HepG2 (cell line): ENCODE results near the gene ZNF618. TPM values are rescaled to one million over a fixed set of nuclear protein-coding genes. Genes with fewer than 3 reads are reported as not detected.

Source experiments
- ATAC-seq: fragments of 200-7000 bp; cut with Tn5 transposase; 3 replicates; pipeline ENCODE4 v1.9.1; 2020; ENCODE audit warnings: mild to moderate bottlenecking, moderate library complexity
- BruUV-seq: library from RNA; stranded (reverse); fragments of 400-500 nt; replicated peaks from 2 replicates; lab custom pipeline; 2021; lab: Mats Ljungman, UMichigan
- CTCF ChIA-PET: fragments of 300-600 bp; formaldehyde crosslinking; extraction: SDS; loops from one replicate; lab custom pipeline; 2021; ENCODE audit warnings: low total read pairs, inconsistent platforms, low intra/inter-chr PET ratio; lab: Yijun Ruan, JAX
- POLR2A ChIA-PET: fragments of 350-600 bp; sonication (Branson Sonifier 250); formaldehyde crosslinking; loops from one replicate; lab custom pipeline; 2020; ENCODE audit warnings: antibody characterized with exemption, inconsistent platforms; lab: Yijun Ruan, JAX
- DNase-seq: peaks from one replicate; pipeline ENCODE4 v3.0.0-alpha.2; 2015; ENCODE audit warnings: low spot score
- FAIRE-seq: peaks from 3 replicates; lab custom pipeline; 2011; peaks lifted over from hg19 to GRCh38; lab: Jason Lieb, UNC
- H2AFZ ChIP-seq: one replicate; pipeline ENCODE4 v1.6.1; 2011; ENCODE audit warnings: low read length, inconsistent platforms
- H3K27ac ChIP-seq: fragments of 300-600 bp; 3 replicates; pipeline ENCODE4 v1.8.0; 2011; ENCODE audit warnings: mixed run types, mild to moderate bottlenecking, mixed read lengths, low read length, inconsistent platforms; ENCODE audit not compliant: insufficient read depth; ENCODE audit errors: extremely low read length
- H3K27me3 ChIP-seq, 2 experiments: fragments of 200-600 bp in 1 of 2; 2 replicates in 1 of 2; 3 replicates in 1 of 2; pipeline versions ENCODE4 v1.6.0 to v1.8.0; 2011; ENCODE audit warnings: low read length in 2 of 2, mild to moderate bottlenecking in 2 of 2, moderate library complexity in 2 of 2, inconsistent platforms in 1 of 2; ENCODE audit not compliant: insufficient read depth in 2 of 2, control insufficient read depth in 1 of 2
- H3K36me3 ChIP-seq, 2 experiments: fragments of 200-600 bp in 1 of 2; replicated peaks in 1 of 2; 2 replicates in 1 of 2; 3 replicates in 1 of 2; pipeline versions ENCODE4 v1.5.1 to v1.8.0; 2011; ENCODE audit warnings: low read length in 2 of 2, inconsistent platforms in 1 of 2; ENCODE audit not compliant: insufficient read depth in 2 of 2, control insufficient read depth in 1 of 2
- H3K4me1 ChIP-seq: 2 replicates; pipeline ENCODE4 v1.5.1; 2012; ENCODE audit warnings: low read length, inconsistent platforms; ENCODE audit not compliant: insufficient read depth
- H3K4me2 ChIP-seq: 2 replicates; pipeline ENCODE4 v1.6.0; 2011; ENCODE audit warnings: low read depth, low read length, inconsistent platforms
- H3K4me3 ChIP-seq, 3 experiments: fragments of 200-600 bp in 1 of 3; sonication (generic), shearing (Covaris generic) in 1 of 3; replicated peaks in 1 of 3; 2 replicates each; pipeline ENCODE4 v1.5.1; 2011 to 2016; ENCODE audit warnings: low read length in 3 of 3, inconsistent platforms in 2 of 3, low read depth in 2 of 3, mild to moderate bottlenecking in 2 of 3, control low read depth in 1 of 3, mixed read lengths in 1 of 3; ENCODE audit not compliant: insufficient read depth in 1 of 3
- H3K79me2 ChIP-seq: one replicate; pipeline ENCODE4 v1.6.1; 2011; ENCODE audit warnings: low read length, inconsistent platforms; ENCODE audit not compliant: insufficient read depth
- H3K9ac ChIP-seq: 2 replicates; pipeline ENCODE4 v1.6.0; 2011; ENCODE audit warnings: mild to moderate bottlenecking, low read depth, low read length, inconsistent platforms; ENCODE audit not compliant: insufficient read depth
- H3K9me3 ChIP-seq: 2 replicates; pipeline ENCODE4 v1.5.1; 2012; ENCODE audit warnings: mild to moderate bottlenecking, low read length
- H4K20me1 ChIP-seq: 2 replicates; pipeline ENCODE4 v1.6.0; 2011; ENCODE audit warnings: inconsistent platforms, mild to moderate bottlenecking, low read length, moderate library complexity; ENCODE audit not compliant: insufficient read depth
- ATF7-NPFF ChIP-seq: sonication (generic); formaldehyde crosslinking; IDR thresholded peaks from 2 replicates; pipeline ENCODE4 v1.8.1; 2023; ENCODE audit warnings: mild to moderate bottlenecking, low read depth, missing genetic modification reagents, moderate library complexity
- BORCS8-MEF2B ChIP-seq: sonication (generic); formaldehyde crosslinking; IDR thresholded peaks from 2 replicates; pipeline ENCODE4 v1.8.0; 2022; ENCODE audit warnings: mild to moderate bottlenecking, missing genetic modification reagents
- CC2D1A ChIP-seq: sonication (generic); formaldehyde crosslinking; IDR thresholded peaks from 2 replicates; pipeline ENCODE4 v1.8.1; 2023; ENCODE audit warnings: mild to moderate bottlenecking, missing genetic modification reagents
- CHCHD3 ChIP-seq: sonication (generic); formaldehyde crosslinking; IDR thresholded peaks from 2 replicates; pipeline ENCODE4 v1.8.0; 2022; ENCODE audit warnings: mild to moderate bottlenecking, missing genetic modification reagents, moderate library complexity
- FIP1L1 ChIP-seq: fragments of 200-400 bp; formaldehyde crosslinking; IDR thresholded peaks from 2 replicates; pipeline ENCODE4 v1.6.1; 2018; ENCODE audit warnings: low read depth, mild to moderate bottlenecking, low read length, moderate library complexity, borderline replicate concordance; ENCODE audit not compliant: insufficient read depth
- HOXD1 ChIP-seq: sonication (generic); formaldehyde crosslinking; IDR thresholded peaks from 2 replicates; pipeline ENCODE4 v1.5.0; 2020; ENCODE audit warnings: missing genetic modification reagents
- LCORL ChIP-seq, 2 experiments: fragments of 450-650 bp in 1 of 2; sonication (generic) in 1 of 2; formaldehyde crosslinking in 1 of 2; IDR thresholded peaks; 2 replicates each; pipeline versions ENCODE4 v1.5.0 to v1.6.1; 2017 to 2020; ENCODE audit warnings: antibody characterized with exemption in 1 of 2, missing genetic modification reagents in 1 of 2
- NAIF1 ChIP-seq: sonication (generic); formaldehyde crosslinking; IDR thresholded peaks from 2 replicates; pipeline ENCODE4 v1.5.0; 2020; ENCODE audit warnings: mild to moderate bottlenecking, missing genetic modification reagents, borderline replicate concordance
- NFE2L2 ChIP-seq: fragments of 150-350 bp; IDR thresholded peaks from 2 replicates; pipeline ENCODE4 v1.6.1; 2014; ENCODE audit warnings: low read length
- SKIL ChIP-seq: sonication (generic); formaldehyde crosslinking; IDR thresholded peaks from 2 replicates; pipeline ENCODE4 v1.8.0; 2022; ENCODE audit warnings: missing genetic modification reagents, mild to moderate bottlenecking, moderate library complexity, borderline replicate concordance
- TMF1 ChIP-seq: sonication (generic); formaldehyde crosslinking; IDR thresholded peaks from 2 replicates; pipeline ENCODE4 v1.8.1; 2022; ENCODE audit warnings: low read depth, missing genetic modification reagents
- ZBTB1 ChIP-seq: sonication (generic); formaldehyde crosslinking; IDR thresholded peaks from 2 replicates; pipeline ENCODE4 v1.4.0; 2020; ENCODE audit warnings: missing genetic modification reagents, borderline replicate concordance
- ZFP36L1 ChIP-seq: sonication (generic); formaldehyde crosslinking; IDR thresholded peaks from 2 replicates; pipeline ENCODE4 v1.8.0; 2022; ENCODE audit warnings: mild to moderate bottlenecking, missing genetic modification reagents, moderate library complexity
- ZNF18 ChIP-seq: sonication (generic); formaldehyde crosslinking; IDR thresholded peaks from 2 replicates; pipeline ENCODE4 v1.8.0; 2022; ENCODE audit warnings: mild to moderate bottlenecking, missing genetic modification reagents; ENCODE audit not compliant: insufficient replicate concordance
- ZNF335 ChIP-seq: sonication (generic); formaldehyde crosslinking; IDR thresholded peaks from 2 replicates; pipeline ENCODE4 v1.4.0; 2020; ENCODE audit warnings: missing genetic modification reagents
- ZNF512B ChIP-seq: sonication (generic); formaldehyde crosslinking; IDR thresholded peaks from 2 replicates; pipeline ENCODE4 v1.5.1; 2020; ENCODE audit warnings: missing genetic modification reagents, mild to moderate bottlenecking, borderline replicate concordance
- ZNF556 ChIP-seq: sonication (generic); formaldehyde crosslinking; IDR thresholded peaks from 2 replicates; pipeline ENCODE4 v1.4.0; 2020; ENCODE audit warnings: mild to moderate bottlenecking, missing genetic modification reagents, borderline replicate concordance
- ZNF589 ChIP-seq: sonication (generic); formaldehyde crosslinking; conservative IDR thresholded peaks from 2 replicates; pipeline ENCODE4 v1.8.0; 2022; ENCODE audit warnings: mild to moderate bottlenecking, moderate library complexity, missing genetic modification reagents
- WGBS: methylation state at CpG from one replicate; pipeline ENCODE4 v1.1.6; 2017; ENCODE audit warnings: low lambda C conversion rate; 5-methylcytosine and 5-hydroxymethylcytosine counted together
- in situ Hi-C: cut with HindIII; loops from 2 replicates; pipeline ENCODE4 v1.10.0; 2017; ENCODE audit warnings: low pct_unique_long_range_greater_than_20kb; ENCODE audit not compliant: extremely low pct_ligation_motif_present
- intact Hi-C: fragments of 100-400 bp; cut with micrococcal nuclease; formaldehyde crosslinking; loops from one replicate; pipeline ENCODE4 v1.10.0; 2022; ENCODE audit not compliant: unreplicated experiment
- polyA plus RNA-seq, 8 experiments: library from polyadenylated mRNA; depleted of rRNA in 3 of 8; stranded (reverse) in 7 of 8; unstranded in 1 of 8; fragments of >200 nt; fragmentation: Illumina TruSeq in 4 of 8; extraction: Trizol in 4 of 8; gene quantifications; 2 replicates each; pipeline versions ENCODE4 v1.2.1 to v1.2.3, GENCODE V29; 2011 to 2016; ENCODE audit warnings: low read depth in 4 of 8, missing spikeins in 1 of 8, mixed read lengths in 1 of 8; ENCODE audit not compliant: insufficient read depth in 1 of 8
- total RNA-seq, 5 experiments: library from RNA; depleted of rRNA; stranded (reverse); fragments of >200 nt; fragmentation: Illumina TruSeq; extraction: Trizol; gene quantifications; 2 replicates each; pipeline ENCODE4 v1.2.3, GENCODE V29; 2016; ENCODE audit warnings: low read depth in 1 of 5
- TF ChIP-seq, protein P1 (sequence below): sonication (generic); formaldehyde crosslinking; IDR thresholded peaks from 2 replicates; pipeline ENCODE4 v1.4.0; 2020; ENCODE audit warnings: mild to moderate bottlenecking, missing genetic modification reagents

ZNF618 gene
- total and polyA plus RNA-seq, 2 of the 13 experiments (the other 11 are each of a cell fraction or from before 2014, with no cell fraction given) = 0.07 TPM

GRCh38 chr9:113962396-113962795, 86.3 kb downstream of the ZNF618 start:
- H3K27me3 ChIP-seq = peaks cover 0 to 4% of the 10 kb centered on the region in 2 experiments; a peak in 1 of 5 replicates
- CTCF ChIA-PET = no interaction called here
- H2AFZ ChIP-seq = no peak overlapping the region
- no peak overlapping the region for H3K4me2 ChIP-seq
- no peaks in the 10 kb centered on the region for H3K79me2 ChIP-seq
- H3K27ac ChIP-seq = no peak overlapping the region
- no peaks in the 10 kb centered on the region for H3K36me3 ChIP-seq
- H3K9ac ChIP-seq = no peak overlapping the region
- H4K20me1 ChIP-seq = no peaks in the 10 kb centered on the region
- ATAC-seq = no peak
- 100% methylated on average over 1 of the region's 1 CpG for WGBS
- no TSS peak for BruUV-seq
- FAIRE-seq = no peak
- POLR2A ChIA-PET = no interaction called here
- no peaks in the 10 kb centered on the region for H3K9me3 ChIP-seq
- in situ Hi-C loops (no loop called here), intact Hi-C loops (loop anchor here (10.0 kb wide), 1 partner anchor 62 kb away; no protein-coding TSS in a partner anchor)
- H3K4me1 ChIP-seq = peaks cover 14% of the 10 kb centered on the region
- no peak overlapping the region for H3K4me3 ChIP-seq
- DNase-seq = no peak
- no peak for TF ChIP-seq TMF1 (CRISPR knock-in tag)
- TF ChIP-seq CHCHD3 (CRISPR knock-in tag) = no peak
- TF ChIP-seq ZFP36L1 = no peak
- no peak for TF ChIP-seq CC2D1A (CRISPR knock-in tag)
- no peak for TF ChIP-seq ZNF335 (CRISPR knock-in tag)
- no peak for TF ChIP-seq SKIL (CRISPR knock-in tag)
- TF ChIP-seq HOXD1 = no peak
- TF ChIP-seq NAIF1 (CRISPR knock-in tag) = no peak
- no peak for TF ChIP-seq ZNF589 (CRISPR knock-in tag)
- no peak for TF ChIP-seq NFE2L2
- TF ChIP-seq ATF7-NPFF (CRISPR knock-in tag) = no peak
- no peak for TF ChIP-seq ZNF18 (CRISPR knock-in tag)
- no peak for TF ChIP-seq ZNF556 (CRISPR knock-in tag)
- TF ChIP-seq, protein P1, sequence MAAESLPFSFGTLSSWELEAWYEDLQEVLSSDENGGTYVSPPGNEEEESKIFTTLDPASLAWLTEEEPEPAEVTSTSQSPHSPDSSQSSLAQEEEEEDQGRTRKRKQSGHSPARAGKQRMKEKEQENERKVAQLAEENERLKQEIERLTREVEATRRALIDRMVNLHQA (CRISPR knock-in tag) = no peak
- TF ChIP-seq FIP1L1 = no peak
- no peak for TF ChIP-seq ZBTB1
- TF ChIP-seq BORCS8-MEF2B = no peak
- no peak for TF ChIP-seq ZNF512B (CRISPR knock-in tag)
- TF ChIP-seq LCORL (IDR thresholded peaks at IDR 0.05) = no peak
- TF ChIP-seq LCORL (CRISPR knock-in tag; IDR thresholded peaks at IDR 0.05) = no peak
